ENCODE measurements around the gene SPON1.

SPON1 gene

GRCh38 chr11:14253421-14253820 is 290.9 kb downstream of the SPON1 start:
- no peak for TF ChIP-seq CTCF (conservative IDR thresholded peaks at IDR 0.05)
- H3K27ac ChIP-seq, result no peak overlapping the region

- TF ChIP-seq CTCF (conservative IDR thresholded peaks at IDR 0.05), result no peak
- no peak overlapping the region for H3K27ac ChIP-seq
Observed at GRCh38 chr11:14253840-14254239, 291.3 kb downstream of the SPON1 start.

- no peak for TF ChIP-seq CTCF (conservative IDR thresholded peaks at IDR 0.05)
- H3K27ac ChIP-seq, result no peak overlapping the region
Observed at GRCh38 chr11:14254533-14255237, 292.2 kb downstream of the SPON1 start.

- no peak for TF ChIP-seq CTCF (conservative IDR thresholded peaks at IDR 0.05)
Observed at GRCh38 chr11:14255238-14255534, 292.7 kb downstream of the SPON1 start.

GRCh38 chr11:14258221-14258935 is 295.9 kb downstream of the SPON1 start:
- no peak overlapping the region for H3K27ac ChIP-seq
- TF ChIP-seq CTCF (conservative IDR thresholded peaks at IDR 0.05), result no peak

More at GRCh38 chr11:14255238-14255534, 292.7 kb downstream of the SPON1 start:
- H3K27ac ChIP-seq, result no peak overlapping the region

GRCh38 chr11:14259186-14259784 is 296.8 kb downstream of the SPON1 start:
- no peak overlapping the region for H3K27ac ChIP-seq
- no peak for TF ChIP-seq CTCF (conservative IDR thresholded peaks at IDR 0.05)

GRCh38 chr11:14259878-14260277 is 297.4 kb downstream of the SPON1 start:
- no peak for TF ChIP-seq CTCF (conservative IDR thresholded peaks at IDR 0.05)

More at GRCh38 chr11:14259878-14260277, 297.4 kb downstream of the SPON1 start:
- no peak overlapping the region for H3K27ac ChIP-seq

Data from VCaP (cell line).